Liver (tissue), 9 donors: ENCODE results near the gene PLCB1. TPM values are rescaled to one million over a fixed set of nuclear protein-coding genes. Genes with fewer than 3 reads are reported as not detected.

Source experiments
- DNase-seq: peaks from one replicate; pipeline ENCODE4 v3.0.0-alpha.2; 2017; ENCODE audit warnings: low spot score
- H3K27ac ChIP-seq, 2 donors: one replicate each; pipeline ENCODE4 v1.7.0; 2013; ENCODE audit warnings: inconsistent platforms in 2 of 2, low read length in 2 of 2, control low read depth in 1 of 2, low read depth in 1 of 2, mild to moderate bottlenecking in 1 of 2
- H3K27me3 ChIP-seq, 4 donors: one replicate each; pipeline versions ENCODE4 v1.6.1 to v1.7.0; 2013; ENCODE audit warnings: low read length in 3 of 4, inconsistent platforms in 1 of 4, mild to moderate bottlenecking in 1 of 4, moderate library complexity in 1 of 4; ENCODE audit not compliant: control insufficient read depth in 4 of 4, insufficient read depth in 4 of 4
- H3K36me3 ChIP-seq, 4 donors: one replicate each; pipeline versions ENCODE4 v1.6.1 to v1.7.0; 2013; ENCODE audit warnings: low read length in 3 of 4, mild to moderate bottlenecking in 3 of 4, low read depth in 1 of 4, moderate library complexity in 1 of 4; ENCODE audit not compliant: control insufficient read depth in 4 of 4, insufficient read depth in 3 of 4
- H3K4me1 ChIP-seq, 4 donors: one replicate each; pipeline versions ENCODE4 v1.6.1 to v1.7.0; 2013; ENCODE audit warnings: low read length in 3 of 4, mild to moderate bottlenecking in 3 of 4, moderate library complexity in 1 of 4; ENCODE audit not compliant: control insufficient read depth in 4 of 4, insufficient read depth in 4 of 4
- H3K4me3 ChIP-seq, 3 donors: one replicate each; pipeline versions ENCODE4 v1.6.1 to v1.7.0; 2013; ENCODE audit warnings: low read length in 3 of 3, control low read depth in 1 of 3, low read depth in 1 of 3, mild to moderate bottlenecking in 1 of 3
- H3K9ac ChIP-seq, 2 donors: one replicate each; pipeline ENCODE4 v1.7.0; 2013; ENCODE audit warnings: low read length in 2 of 2, mild to moderate bottlenecking in 2 of 2, moderate library complexity in 2 of 2, control low read depth in 1 of 2, low read depth in 1 of 2
- H3K9me3 ChIP-seq, 4 donors: one replicate each; pipeline versions ENCODE4 v1.6.1 to v1.7.0; 2013; ENCODE audit warnings: low read length in 3 of 4; ENCODE audit not compliant: control insufficient read depth in 4 of 4
- EGR1 ChIP-seq, 2 donors: IDR thresholded peaks; 2 replicates each; pipeline ENCODE4 v1.6.1; 2016 to 2018; ENCODE audit warnings: antibody characterized with exemption in 2 of 2, low read depth in 2 of 2
- FOXA1 ChIP-seq: IDR thresholded peaks from 2 replicates; pipeline ENCODE4 v1.6.1; 2016; ENCODE audit warnings: antibody characterized with exemption
- FOXA2 ChIP-seq: IDR thresholded peaks from 2 replicates; pipeline ENCODE4 v1.6.1; 2016; ENCODE audit warnings: antibody characterized with exemption
- GABPA ChIP-seq, 2 donors: IDR thresholded peaks in 1 of 2; conservative IDR thresholded peaks in 1 of 2; 2 replicates each; pipeline ENCODE4 v1.6.1; 2016; ENCODE audit warnings: antibody characterized with exemption in 2 of 2, mild to moderate bottlenecking in 1 of 2, moderate library complexity in 1 of 2
- HNF4A ChIP-seq, 2 donors: conservative IDR thresholded peaks; 2 replicates each; pipeline ENCODE4 v1.6.1; 2016; ENCODE audit warnings: antibody characterized with exemption in 2 of 2, mild to moderate bottlenecking in 2 of 2
- HNF4G ChIP-seq: IDR thresholded peaks from 2 replicates; pipeline ENCODE4 v1.6.1; 2016; ENCODE audit warnings: antibody characterized with exemption
- JUND ChIP-seq, 2 donors: IDR thresholded peaks; 2 replicates each; pipeline ENCODE4 v1.6.1; 2016; ENCODE audit warnings: antibody characterized with exemption in 2 of 2
- NR2F2 ChIP-seq: IDR thresholded peaks from 2 replicates; pipeline ENCODE4 v1.6.1; 2016; ENCODE audit warnings: antibody characterized with exemption
- RAD21 ChIP-seq, 2 donors: IDR thresholded peaks; 2 replicates each; pipeline ENCODE4 v1.6.1; 2016; ENCODE audit warnings: antibody characterized with exemption in 2 of 2, mild to moderate bottlenecking in 2 of 2
- RXRA ChIP-seq, 2 donors: IDR thresholded peaks; 2 replicates each; pipeline ENCODE4 v1.6.1; 2017 to 2018; ENCODE audit warnings: antibody characterized with exemption in 2 of 2, mild to moderate bottlenecking in 1 of 2
- SP1 ChIP-seq: IDR thresholded peaks from 2 replicates; pipeline ENCODE4 v1.6.1; 2018; ENCODE audit warnings: antibody characterized with exemption, mild to moderate bottlenecking
- TAF1 ChIP-seq: conservative IDR thresholded peaks from 2 replicates; pipeline ENCODE4 v1.6.1; 2016; ENCODE audit warnings: antibody characterized with exemption, mild to moderate bottlenecking
- YY1 ChIP-seq: IDR thresholded peaks from 2 replicates; pipeline ENCODE4 v1.6.1; 2016; ENCODE audit warnings: antibody characterized with exemption, mild to moderate bottlenecking
- polyA plus RNA-seq, 2 donors: library from polyadenylated mRNA; stranded (reverse) in 1 of 2; unstranded in 1 of 2; fragments of 200-250 nt in 1 of 2; fragments of >200 nt in 1 of 2; fragmentation: Nextera tagmentation in 1 of 2; extraction: Ambion mirVana in 1 of 2; gene quantifications; one replicate each; pipeline versions ENCODE4 v1.2.1 to v1.2.3, GENCODE V29; 2013 to 2015
- total RNA-seq, 2 donors: library from RNA; depleted of rRNA; stranded (reverse); fragments of >200 nt; gene quantifications; one replicate each; pipeline ENCODE4 v1.2.3, GENCODE V29; 2014
- TF ChIP-seq, protein P1 (sequence below): fragments of 150-350 bp; IDR thresholded peaks from 2 replicates; pipeline ENCODE4 v1.5.1; 2017; ENCODE audit warnings: improper control_type of control experiment, low read depth, low read length; ENCODE audit not compliant: missing input control
- TF ChIP-seq, protein P2 (sequence below): IDR thresholded peaks from 2 replicates; pipeline ENCODE4 v1.6.1; 2016; ENCODE audit warnings: antibody characterized with exemption
- TF ChIP-seq, protein P3 (sequence below): IDR thresholded peaks from 2 replicates; pipeline ENCODE4 v1.6.1; 2016; ENCODE audit warnings: antibody characterized with exemption, mild to moderate bottlenecking
- TF ChIP-seq, protein P4 (sequence below): IDR thresholded peaks from 2 replicates; pipeline ENCODE4 v1.6.1; 2016; ENCODE audit warnings: antibody characterized with exemption
- TF ChIP-seq, protein P5 (sequence below): IDR thresholded peaks from 2 replicates; pipeline ENCODE4 v1.6.1; 2016; ENCODE audit warnings: antibody characterized with exemption
- donor health status: healthy.
- donor health status: healthy.
- donor health status: healthy.
- donor health status: healthy.
- donor health status: healthy.

The PLCB1 gene
- total and polyA plus RNA-seq, 4 donors, result 3.7 to 13.5 (median 5.9) TPM

DNA sequence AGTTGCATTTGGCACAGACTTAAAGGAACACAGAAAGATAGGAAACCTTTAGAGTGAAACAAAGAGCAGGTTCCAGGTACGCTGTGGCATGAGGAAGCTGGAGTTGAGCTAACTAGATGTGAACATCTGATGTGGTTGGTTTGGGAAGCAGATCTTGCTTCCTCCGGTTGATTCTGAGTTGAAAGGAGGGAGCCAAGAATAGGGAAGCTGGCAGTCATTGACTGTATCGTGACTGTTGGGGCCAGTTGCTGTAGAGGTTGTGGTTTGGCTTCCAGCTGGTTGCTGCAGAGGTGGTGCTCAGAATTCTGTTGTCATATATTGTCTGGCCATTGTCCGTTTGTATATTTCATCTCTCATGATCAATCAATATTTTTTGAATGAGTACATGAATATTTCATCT is 325.9 kb downstream of the PLCB1 start (continued):
- TF ChIP-seq, protein P1, sequence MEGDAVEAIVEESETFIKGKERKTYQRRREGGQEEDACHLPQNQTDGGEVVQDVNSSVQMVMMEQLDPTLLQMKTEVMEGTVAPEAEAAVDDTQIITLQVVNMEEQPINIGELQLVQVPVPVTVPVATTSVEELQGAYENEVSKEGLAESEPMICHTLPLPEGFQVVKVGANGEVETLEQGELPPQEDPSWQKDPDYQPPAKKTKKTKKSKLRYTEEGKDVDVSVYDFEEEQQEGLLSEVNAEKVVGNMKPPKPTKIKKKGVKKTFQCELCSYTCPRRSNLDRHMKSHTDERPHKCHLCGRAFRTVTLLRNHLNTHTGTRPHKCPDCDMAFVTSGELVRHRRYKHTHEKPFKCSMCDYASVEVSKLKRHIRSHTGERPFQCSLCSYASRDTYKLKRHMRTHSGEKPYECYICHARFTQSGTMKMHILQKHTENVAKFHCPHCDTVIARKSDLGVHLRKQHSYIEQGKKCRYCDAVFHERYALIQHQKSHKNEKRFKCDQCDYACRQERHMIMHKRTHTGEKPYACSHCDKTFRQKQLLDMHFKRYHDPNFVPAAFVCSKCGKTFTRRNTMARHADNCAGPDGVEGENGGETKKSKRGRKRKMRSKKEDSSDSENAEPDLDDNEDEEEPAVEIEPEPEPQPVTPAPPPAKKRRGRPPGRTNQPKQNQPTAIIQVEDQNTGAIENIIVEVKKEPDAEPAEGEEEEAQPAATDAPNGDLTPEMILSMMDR, result no peak
- TF ChIP-seq, protein P2, sequence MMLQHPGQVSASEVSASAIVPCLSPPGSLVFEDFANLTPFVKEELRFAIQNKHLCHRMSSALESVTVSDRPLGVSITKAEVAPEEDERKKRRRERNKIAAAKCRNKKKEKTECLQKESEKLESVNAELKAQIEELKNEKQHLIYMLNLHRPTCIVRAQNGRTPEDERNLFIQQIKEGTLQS, result no peak
- TF ChIP-seq RAD21 (IDR thresholded peaks at IDR 0.05), result no peak
- TF ChIP-seq FOXA1, result no peak

DNA sequence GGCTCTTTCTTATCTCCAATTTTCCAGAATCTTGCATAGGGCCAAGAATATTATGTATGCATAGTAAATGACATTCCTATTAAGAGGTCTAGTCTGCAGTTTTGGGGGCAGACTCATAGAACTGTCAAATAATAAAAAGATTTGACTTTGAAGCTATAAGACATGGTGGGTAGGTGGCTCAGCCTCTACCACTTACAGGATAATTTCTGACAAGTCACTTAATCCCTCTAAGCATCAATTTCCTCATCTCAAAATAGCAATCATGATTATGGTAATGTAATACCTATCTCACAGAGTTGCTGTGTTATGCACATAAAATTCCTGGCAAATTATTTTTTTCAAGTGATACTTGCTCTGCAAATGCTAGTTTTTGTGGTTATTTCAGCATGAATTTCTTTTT is 329.1 kb downstream of the PLCB1 start:
- no peak overlapping the region for H3K9ac ChIP-seq

More for the DNA sequence above, 329.1 kb downstream of the PLCB1 start:
- no peak for DNase-seq
- Histone ChIP-seq H3K4me3 (no peak overlapping the region), H3K9me3 (peaks cover 0 to 2% (median 0%) of the 10 kb centered on the region in 4 donors), H3K36me3 (no peaks in the 10 kb centered on the region), H3K4me1 (no peaks in the 10 kb centered on the region), H3K27ac (no peak overlapping the region), H3K27me3 (no peaks in the 10 kb centered on the region)
- no peak for TF ChIP-seq HNF4G
- TF ChIP-seq TAF1, result no peak
- TF ChIP-seq EGR1 (IDR thresholded peaks at IDR 0.05; ENCODE audit: low read depth in 2 of 2), result no peak
- TF ChIP-seq HNF4A (conservative IDR thresholded peaks at IDR 0.05), result no peak
- TF ChIP-seq, protein P3, sequence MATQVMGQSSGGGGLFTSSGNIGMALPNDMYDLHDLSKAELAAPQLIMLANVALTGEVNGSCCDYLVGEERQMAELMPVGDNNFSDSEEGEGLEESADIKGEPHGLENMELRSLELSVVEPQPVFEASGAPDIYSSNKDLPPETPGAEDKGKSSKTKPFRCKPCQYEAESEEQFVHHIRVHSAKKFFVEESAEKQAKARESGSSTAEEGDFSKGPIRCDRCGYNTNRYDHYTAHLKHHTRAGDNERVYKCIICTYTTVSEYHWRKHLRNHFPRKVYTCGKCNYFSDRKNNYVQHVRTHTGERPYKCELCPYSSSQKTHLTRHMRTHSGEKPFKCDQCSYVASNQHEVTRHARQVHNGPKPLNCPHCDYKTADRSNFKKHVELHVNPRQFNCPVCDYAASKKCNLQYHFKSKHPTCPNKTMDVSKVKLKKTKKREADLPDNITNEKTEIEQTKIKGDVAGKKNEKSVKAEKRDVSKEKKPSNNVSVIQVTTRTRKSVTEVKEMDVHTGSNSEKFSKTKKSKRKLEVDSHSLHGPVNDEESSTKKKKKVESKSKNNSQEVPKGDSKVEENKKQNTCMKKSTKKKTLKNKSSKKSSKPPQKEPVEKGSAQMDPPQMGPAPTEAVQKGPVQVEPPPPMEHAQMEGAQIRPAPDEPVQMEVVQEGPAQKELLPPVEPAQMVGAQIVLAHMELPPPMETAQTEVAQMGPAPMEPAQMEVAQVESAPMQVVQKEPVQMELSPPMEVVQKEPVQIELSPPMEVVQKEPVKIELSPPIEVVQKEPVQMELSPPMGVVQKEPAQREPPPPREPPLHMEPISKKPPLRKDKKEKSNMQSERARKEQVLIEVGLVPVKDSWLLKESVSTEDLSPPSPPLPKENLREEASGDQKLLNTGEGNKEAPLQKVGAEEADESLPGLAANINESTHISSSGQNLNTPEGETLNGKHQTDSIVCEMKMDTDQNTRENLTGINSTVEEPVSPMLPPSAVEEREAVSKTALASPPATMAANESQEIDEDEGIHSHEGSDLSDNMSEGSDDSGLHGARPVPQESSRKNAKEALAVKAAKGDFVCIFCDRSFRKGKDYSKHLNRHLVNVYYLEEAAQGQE, result no peak
- TF ChIP-seq RXRA (IDR thresholded peaks at IDR 0.05), result no peak
- no peak for TF ChIP-seq FOXA2
- TF ChIP-seq, protein P4, sequence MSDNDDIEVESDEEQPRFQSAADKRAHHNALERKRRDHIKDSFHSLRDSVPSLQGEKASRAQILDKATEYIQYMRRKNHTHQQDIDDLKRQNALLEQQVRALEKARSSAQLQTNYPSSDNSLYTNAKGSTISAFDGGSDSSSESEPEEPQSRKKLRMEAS, result no peak
- TF ChIP-seq, protein P5, sequence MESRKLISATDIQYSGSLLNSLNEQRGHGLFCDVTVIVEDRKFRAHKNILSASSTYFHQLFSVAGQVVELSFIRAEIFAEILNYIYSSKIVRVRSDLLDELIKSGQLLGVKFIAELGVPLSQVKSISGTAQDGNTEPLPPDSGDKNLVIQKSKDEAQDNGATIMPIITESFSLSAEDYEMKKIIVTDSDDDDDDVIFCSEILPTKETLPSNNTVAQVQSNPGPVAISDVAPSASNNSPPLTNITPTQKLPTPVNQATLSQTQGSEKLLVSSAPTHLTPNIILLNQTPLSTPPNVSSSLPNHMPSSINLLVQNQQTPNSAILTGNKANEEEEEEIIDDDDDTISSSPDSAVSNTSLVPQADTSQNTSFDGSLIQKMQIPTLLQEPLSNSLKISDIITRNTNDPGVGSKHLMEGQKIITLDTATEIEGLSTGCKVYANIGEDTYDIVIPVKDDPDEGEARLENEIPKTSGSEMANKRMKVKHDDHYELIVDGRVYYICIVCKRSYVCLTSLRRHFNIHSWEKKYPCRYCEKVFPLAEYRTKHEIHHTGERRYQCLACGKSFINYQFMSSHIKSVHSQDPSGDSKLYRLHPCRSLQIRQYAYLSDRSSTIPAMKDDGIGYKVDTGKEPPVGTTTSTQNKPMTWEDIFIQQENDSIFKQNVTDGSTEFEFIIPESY, result no peak
- TF ChIP-seq, protein P1, result no peak
- TF ChIP-seq FOXA1, result no peak
- TF ChIP-seq, protein P2, result no peak
- TF ChIP-seq JUND (IDR thresholded peaks at IDR 0.05), result no peak
- TF ChIP-seq GABPA (IDR thresholded peaks at IDR 0.05 in 1 of 2, conservative IDR thresholded peaks at IDR 0.05 in 1 of 2), result no peak
- no peak for TF ChIP-seq YY1
- TF ChIP-seq SP1, result no peak
- TF ChIP-seq NR2F2, result no peak
